Thyroid gland (tissue), 4 donors: ENCODE data around the gene CCBE1. TPM values are rescaled to one million over a fixed set of nuclear protein-coding genes. Genes with fewer than 3 reads are reported as not detected.

ENCODE experiments used
- DNase-seq, 2 donors: peaks; one replicate each; pipeline ENCODE4 v3.0.0-alpha.2; 2019
- H3K27ac ChIP-seq, 3 donors: fragments of 200-600 bp; sonication (generic); 1 replicate in 2 of 3; 2 replicates in 1 of 3; pipeline ENCODE4 v1.5.1; 2016 to 2019; ENCODE audit warnings: mild to moderate bottlenecking in 1 of 3, moderate library complexity in 1 of 3
- H3K27me3 ChIP-seq: fragments of 200-600 bp; sonication (generic); one replicate; pipeline ENCODE4 v1.5.1; 2019
- H3K36me3 ChIP-seq, 2 donors: fragments of 200-600 bp; sonication (generic); one replicate each; pipeline ENCODE4 v1.5.1; 2016 to 2019
- H3K4me1 ChIP-seq, 2 donors: fragments of 200-600 bp; sonication (generic); one replicate each; pipeline ENCODE4 v1.5.1; 2017 to 2019
- H3K4me3 ChIP-seq, 3 donors: fragments of 200-600 bp; sonication (generic); replicated peaks in 1 of 3; 1 replicate in 2 of 3; 2 replicates in 1 of 3; pipeline ENCODE4 v1.5.1; 2016; ENCODE audit warnings: mild to moderate bottlenecking in 1 of 3
- H3K9me3 ChIP-seq: fragments of 200-600 bp; sonication (generic); one replicate; pipeline ENCODE4 v1.5.1; 2017
- POLR2A ChIP-seq, 2 donors: fragments of 450-650 bp; IDR thresholded peaks; one replicate each; pipeline ENCODE4 v1.6.1; 2017; ENCODE audit warnings: antibody characterized with exemption in 2 of 2, mild to moderate bottlenecking in 2 of 2, moderate library complexity in 1 of 2
- WGBS, 2 donors: methylation state at CpG; one replicate each; pipeline ENCODE4 v1.1.5; 2017; 5-methylcytosine and 5-hydroxymethylcytosine counted together
- intact Hi-C: fragments of 100-400 bp; cut with DNase I; formaldehyde crosslinking; loops from one replicate; pipeline ENCODE4 v1.15.1; 2023
- total RNA-seq, 4 donors: library from RNA; depleted of rRNA; stranded (reverse); fragments of >200 nt; gene quantifications; one replicate each; pipeline ENCODE4 v1.2.3, GENCODE V29; 2016
- TF ChIP-seq, protein P1 (sequence below), 6 experiments: fragments of 200-600 bp in 3 of 6; fragments of 450-650 bp in 3 of 6; sonication (generic) in 3 of 6; IDR thresholded peaks; one replicate each; pipeline ENCODE4 v1.5.1; 2016 to 2019; ENCODE audit warnings: antibody characterized with exemption in 6 of 6, mild to moderate bottlenecking in 2 of 6, inconsistent platforms in 1 of 6, moderate library complexity in 1 of 6

Gene CCBE1
- total RNA-seq, 4 donors from 2014 or later = 0.34 to 9.0 (median 1.1) TPM

DNA sequence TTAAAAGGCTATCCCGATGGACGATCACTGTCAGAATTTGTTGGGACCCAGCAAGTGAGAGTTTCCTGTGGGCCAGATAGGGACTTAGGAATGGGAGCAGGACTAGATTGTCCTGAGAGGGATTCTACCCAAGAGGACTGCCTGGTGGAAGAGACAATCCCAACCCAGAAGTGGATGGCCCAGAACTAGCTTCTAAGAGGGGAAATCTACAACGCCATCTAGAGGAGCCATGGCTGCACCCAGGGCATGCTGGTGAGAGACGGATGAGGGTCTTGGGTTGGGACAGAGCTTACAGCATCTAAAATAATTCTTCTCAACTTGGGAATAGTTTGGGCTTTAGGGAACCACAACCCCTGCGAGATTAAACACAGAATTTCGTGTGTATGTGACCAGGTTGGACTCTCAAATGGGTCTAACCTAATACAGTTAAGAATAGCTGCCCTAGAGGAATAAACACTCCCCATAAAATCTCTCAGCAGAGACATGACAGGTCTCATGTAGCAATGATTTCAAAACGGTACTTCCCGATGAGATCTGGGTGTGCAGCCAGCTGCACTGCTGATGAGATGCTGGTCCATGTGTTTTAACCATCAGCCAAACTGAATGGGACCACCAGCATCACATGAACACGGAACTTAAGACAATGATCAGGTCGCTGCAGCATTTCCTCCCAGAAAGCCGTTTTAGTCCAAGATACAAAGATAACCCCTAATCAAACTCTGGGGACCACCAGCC is 50.8 kb downstream of the CCBE1 start:
- H3K4me1 ChIP-seq = no peaks in the 10 kb centered on the region
- H3K36me3 ChIP-seq = no peaks in the 10 kb centered on the region
- intact Hi-C loops = no loop called here
- H3K27me3 ChIP-seq = no peaks in the 10 kb centered on the region
- no peak for DNase-seq
- WGBS, 2 donors = 80 to 82% methylated on average over 8 to 11 of the region's 11 CpGs
- no peak overlapping the region for H3K27ac ChIP-seq
- TF ChIP-seq, protein P1, sequence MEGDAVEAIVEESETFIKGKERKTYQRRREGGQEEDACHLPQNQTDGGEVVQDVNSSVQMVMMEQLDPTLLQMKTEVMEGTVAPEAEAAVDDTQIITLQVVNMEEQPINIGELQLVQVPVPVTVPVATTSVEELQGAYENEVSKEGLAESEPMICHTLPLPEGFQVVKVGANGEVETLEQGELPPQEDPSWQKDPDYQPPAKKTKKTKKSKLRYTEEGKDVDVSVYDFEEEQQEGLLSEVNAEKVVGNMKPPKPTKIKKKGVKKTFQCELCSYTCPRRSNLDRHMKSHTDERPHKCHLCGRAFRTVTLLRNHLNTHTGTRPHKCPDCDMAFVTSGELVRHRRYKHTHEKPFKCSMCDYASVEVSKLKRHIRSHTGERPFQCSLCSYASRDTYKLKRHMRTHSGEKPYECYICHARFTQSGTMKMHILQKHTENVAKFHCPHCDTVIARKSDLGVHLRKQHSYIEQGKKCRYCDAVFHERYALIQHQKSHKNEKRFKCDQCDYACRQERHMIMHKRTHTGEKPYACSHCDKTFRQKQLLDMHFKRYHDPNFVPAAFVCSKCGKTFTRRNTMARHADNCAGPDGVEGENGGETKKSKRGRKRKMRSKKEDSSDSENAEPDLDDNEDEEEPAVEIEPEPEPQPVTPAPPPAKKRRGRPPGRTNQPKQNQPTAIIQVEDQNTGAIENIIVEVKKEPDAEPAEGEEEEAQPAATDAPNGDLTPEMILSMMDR (IDR thresholded peaks at IDR 0.05) = no peak
- no peak for TF ChIP-seq POLR2A (IDR thresholded peaks at IDR 0.05)
- H3K9me3 ChIP-seq = no peaks in the 10 kb centered on the region
- H3K4me3 ChIP-seq = no peak overlapping the region

DNA sequence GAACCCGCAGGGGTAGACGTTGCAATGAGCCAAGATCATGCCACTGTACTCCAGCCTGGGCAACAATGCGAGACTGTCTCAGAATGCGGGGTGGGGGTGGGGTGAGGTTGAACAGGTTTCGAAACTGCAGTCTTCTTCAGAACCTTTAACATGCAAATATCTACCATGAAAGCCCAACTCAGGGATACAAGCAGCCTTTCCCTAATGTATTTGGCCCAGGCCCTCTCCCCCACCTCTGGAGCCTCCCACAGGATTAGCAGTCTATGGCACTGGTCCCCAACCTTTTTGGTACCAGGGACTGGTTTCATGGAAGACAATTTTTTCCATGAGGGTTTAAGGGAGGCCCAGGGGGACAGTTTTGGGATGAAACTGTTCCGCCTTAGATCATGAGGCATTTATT is 53.5 kb downstream of the CCBE1 start:
- Histone ChIP-seq H3K4me3 (no peak overlapping the region), H3K27me3 (no peaks in the 10 kb centered on the region), H3K36me3 (no peaks in the 10 kb centered on the region), H3K27ac (no peak overlapping the region), H3K4me1 (no peaks in the 10 kb centered on the region), H3K9me3 (no peaks in the 10 kb centered on the region)
- TF ChIP-seq POLR2A (IDR thresholded peaks at IDR 0.05) = no peak
- TF ChIP-seq, protein P1 (IDR thresholded peaks at IDR 0.05) = no peak
- 93 to 98% methylated on average over 6 of the region's 6 CpGs for WGBS, 2 donors
- intact Hi-C loops = no loop called here
- no peak for DNase-seq

DNA sequence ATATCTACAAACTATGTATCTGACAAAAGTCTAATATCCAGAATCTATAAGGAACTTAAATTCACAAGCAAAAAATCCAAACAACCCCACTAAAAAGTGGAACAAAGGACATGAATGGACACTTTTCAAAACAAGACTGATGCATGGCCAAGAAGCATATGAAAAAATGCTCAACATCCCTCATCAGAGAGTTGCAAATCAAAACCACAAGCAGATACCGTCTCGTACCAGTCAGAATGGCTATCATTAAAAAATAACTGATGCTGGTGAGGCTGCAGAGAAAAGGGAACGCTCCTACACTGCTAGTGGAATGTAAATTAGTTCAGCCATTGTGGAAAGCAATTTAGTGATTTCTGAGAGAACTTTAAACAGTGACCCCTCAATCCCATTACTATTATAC is 56.5 kb downstream of the CCBE1 start:
- TF ChIP-seq, protein P1 (IDR thresholded peaks at IDR 0.05) = no peak
- no peak for TF ChIP-seq POLR2A (IDR thresholded peaks at IDR 0.05)
- 87 to 90% methylated on average over 3 of the region's 3 CpGs for WGBS, 2 donors
- no peaks in the 10 kb centered on the region for H3K4me1 ChIP-seq
- no peak for DNase-seq
- intact Hi-C loops = no loop called here
- H3K36me3 ChIP-seq = no peaks in the 10 kb centered on the region
- no peaks in the 10 kb centered on the region for H3K9me3 ChIP-seq
- no peak overlapping the region for H3K27ac ChIP-seq
- H3K27me3 ChIP-seq = no peaks in the 10 kb centered on the region
- H3K4me3 ChIP-seq = no peak overlapping the region

DNA sequence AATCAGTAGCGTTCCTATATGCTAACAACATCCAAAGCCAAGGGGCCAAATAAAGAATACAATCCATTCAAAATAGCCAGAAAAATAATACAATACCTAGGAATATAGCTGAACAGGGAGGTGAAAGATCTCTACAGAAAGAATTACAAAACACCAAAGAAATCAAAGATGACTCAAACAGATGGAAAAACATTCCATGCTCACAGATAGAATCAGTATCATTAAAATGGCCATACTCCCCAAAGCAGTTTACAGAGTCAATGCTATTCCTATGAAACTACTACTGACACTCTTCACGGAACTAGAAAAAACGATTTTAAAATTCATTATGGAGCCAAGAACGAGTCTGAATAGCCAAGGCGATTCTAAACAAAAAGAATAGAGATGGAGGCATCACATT is 57.4 kb downstream of the CCBE1 start:
- no peak overlapping the region for H3K4me3 ChIP-seq
- intact Hi-C loops = no loop called here

DNA sequence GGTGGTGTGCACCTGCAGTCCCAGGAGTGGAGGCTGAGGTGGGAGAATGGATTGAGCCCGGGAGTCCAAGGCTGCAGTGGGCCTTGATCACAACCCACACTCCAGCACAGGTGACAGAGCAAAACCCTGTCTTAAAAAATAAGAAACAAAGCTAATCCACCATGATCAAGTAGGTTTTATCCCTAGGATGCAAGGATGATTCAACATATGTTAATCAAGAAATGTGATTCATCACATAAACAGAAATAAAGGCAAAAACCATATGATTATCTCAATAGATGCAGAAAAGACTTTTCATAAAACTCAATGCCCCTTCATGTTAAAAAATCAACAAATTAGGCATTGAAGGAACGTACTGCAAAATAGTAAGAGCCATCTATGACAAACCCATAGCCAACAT is 58.1 kb downstream of the CCBE1 start:
- DNase-seq = no peak
- Histone ChIP-seq H3K27me3 (no peaks in the 10 kb centered on the region), H3K4me3 (no peak overlapping the region), H3K36me3 (no peaks in the 10 kb centered on the region), H3K27ac (no peak overlapping the region), H3K9me3 (no peaks in the 10 kb centered on the region), H3K4me1 (no peaks in the 10 kb centered on the region)
- WGBS, 2 donors = 84 to 85% methylated on average over 2 of the region's 2 CpGs
- intact Hi-C loops = no loop called here
- TF ChIP-seq, protein P1 (IDR thresholded peaks at IDR 0.05) = no peak
- TF ChIP-seq POLR2A (IDR thresholded peaks at IDR 0.05) = no peak

More for the DNA sequence above, 57.4 kb downstream of the CCBE1 start:
- H3K27me3 ChIP-seq = no peaks in the 10 kb centered on the region
- H3K27ac ChIP-seq = no peak overlapping the region
- H3K4me1 ChIP-seq = no peaks in the 10 kb centered on the region
- no peaks in the 10 kb centered on the region for H3K36me3 ChIP-seq
- 49 to 61% methylated on average over 5 of the region's 5 CpGs for WGBS, 2 donors
- H3K9me3 ChIP-seq = no peaks in the 10 kb centered on the region
- DNase-seq = no peak
- no peak for TF ChIP-seq POLR2A (IDR thresholded peaks at IDR 0.05)
